Esophagus muscularis mucosa (tissue), 4 donors: ENCODE results near the gene KLF7.

Experiments
- EP300 ChIP-seq: sonication (generic); formaldehyde crosslinking; IDR thresholded peaks from one replicate; pipeline ENCODE4 v1.6.1; 2017; ENCODE audit warnings: antibody characterized with exemption
- POLR2A ChIP-seq: fragments of 450-650 bp; IDR thresholded peaks from one replicate; pipeline ENCODE4 v1.6.1; 2017; ENCODE audit warnings: antibody characterized with exemption, moderate library complexity, mild to moderate bottlenecking, low read depth
- POLR2AphosphoS5 ChIP-seq, 2 donors: sonication (generic); formaldehyde crosslinking; IDR thresholded peaks; one replicate each; pipeline ENCODE4 v1.6.1; 2017; ENCODE audit warnings: antibody characterized with exemption in 2 of 2
- TF ChIP-seq, protein P1 (sequence below), 3 experiments: fragments of 200-600 bp in 2 of 3; fragments of 450-650 bp in 1 of 3; sonication (generic) in 2 of 3; IDR thresholded peaks; one replicate each; pipeline ENCODE4 v1.5.1; 2017 to 2019; ENCODE audit warnings: antibody characterized with exemption in 3 of 3, mild to moderate bottlenecking in 2 of 3, moderate library complexity in 1 of 3

DNA sequence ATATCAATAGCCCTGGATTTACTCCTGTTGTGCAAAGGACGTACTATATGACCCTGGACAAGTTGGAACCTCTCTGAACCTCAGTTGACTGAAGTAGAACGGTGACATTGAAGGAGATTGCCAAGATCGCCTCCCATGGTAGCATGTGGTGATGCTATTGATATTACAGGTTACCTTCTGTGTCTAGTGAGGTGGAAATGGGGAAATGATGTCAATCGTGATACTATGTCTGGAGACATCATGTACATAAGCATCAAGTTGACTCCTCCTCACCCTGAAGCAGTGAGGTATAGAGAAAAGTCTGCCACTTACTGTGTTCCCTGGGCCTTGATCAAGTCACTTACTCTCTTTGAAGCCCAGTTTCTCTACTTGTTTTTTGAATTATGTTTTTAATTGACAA, 93.9 kb downstream of the KLF7 start:
- TF ChIP-seq, protein P1, sequence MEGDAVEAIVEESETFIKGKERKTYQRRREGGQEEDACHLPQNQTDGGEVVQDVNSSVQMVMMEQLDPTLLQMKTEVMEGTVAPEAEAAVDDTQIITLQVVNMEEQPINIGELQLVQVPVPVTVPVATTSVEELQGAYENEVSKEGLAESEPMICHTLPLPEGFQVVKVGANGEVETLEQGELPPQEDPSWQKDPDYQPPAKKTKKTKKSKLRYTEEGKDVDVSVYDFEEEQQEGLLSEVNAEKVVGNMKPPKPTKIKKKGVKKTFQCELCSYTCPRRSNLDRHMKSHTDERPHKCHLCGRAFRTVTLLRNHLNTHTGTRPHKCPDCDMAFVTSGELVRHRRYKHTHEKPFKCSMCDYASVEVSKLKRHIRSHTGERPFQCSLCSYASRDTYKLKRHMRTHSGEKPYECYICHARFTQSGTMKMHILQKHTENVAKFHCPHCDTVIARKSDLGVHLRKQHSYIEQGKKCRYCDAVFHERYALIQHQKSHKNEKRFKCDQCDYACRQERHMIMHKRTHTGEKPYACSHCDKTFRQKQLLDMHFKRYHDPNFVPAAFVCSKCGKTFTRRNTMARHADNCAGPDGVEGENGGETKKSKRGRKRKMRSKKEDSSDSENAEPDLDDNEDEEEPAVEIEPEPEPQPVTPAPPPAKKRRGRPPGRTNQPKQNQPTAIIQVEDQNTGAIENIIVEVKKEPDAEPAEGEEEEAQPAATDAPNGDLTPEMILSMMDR (IDR thresholded peaks at IDR 0.05) = no peak
- TF ChIP-seq POLR2AphosphoS5 (IDR thresholded peaks at IDR 0.05) = no peak
- TF ChIP-seq POLR2A = no peak
- no peak for TF ChIP-seq EP300
